Gastrocnemius medialis (tissue), 4 donors: ENCODE results near the gene LARGE1. TPM values are rescaled to one million over a fixed set of nuclear protein-coding genes. Genes with fewer than 3 reads are reported as not detected.
A peak's percentile ranks its signal among the peaks of the same experiment; 100 is the strongest.

Experiments
- ATAC-seq, 2 donors: fragments of 150-250 bp; one replicate each; pipeline ENCODE4 v1.9.1; 2016
- DNase-seq, 2 donors: peaks; one replicate each; pipeline ENCODE4 v3.0.0-alpha.2; 2019
- H3K27ac ChIP-seq, 4 donors: fragments of 200-600 bp; sonication (generic); 1 replicate in 1 of 4; 2 replicates in 3 of 4; pipeline ENCODE4 v1.5.1; 2016 to 2018; ENCODE audit warnings: mild to moderate bottlenecking in 2 of 4, moderate library complexity in 1 of 4
- H3K27me3 ChIP-seq, 3 donors: fragments of 200-600 bp; sonication (generic) in 2 of 3; 1 replicate in 1 of 3; 2 replicates in 2 of 3; pipeline versions ENCODE4 v1.5.1 to v1.6.0; 2016 to 2019; ENCODE audit warnings: mild to moderate bottlenecking in 1 of 3, moderate library complexity in 1 of 3
- H3K36me3 ChIP-seq, 2 donors: fragments of 200-600 bp; sonication (generic) in 1 of 2; one replicate each; pipeline ENCODE4 v1.5.1; 2017 to 2018
- H3K4me1 ChIP-seq, 2 donors: fragments of 200-600 bp; sonication (generic) in 1 of 2; one replicate each; pipeline ENCODE4 v1.5.1; 2016 to 2017; ENCODE audit warnings: mild to moderate bottlenecking in 2 of 2
- H3K4me3 ChIP-seq, 4 donors: fragments of 200-600 bp; sonication (generic) in 3 of 4; 1 replicate in 1 of 4; 2 replicates in 3 of 4; pipeline ENCODE4 v1.5.1; 2016 to 2019; ENCODE audit warnings: mild to moderate bottlenecking in 2 of 4
- H3K9me3 ChIP-seq, 3 donors: fragments of 200-600 bp; sonication (generic) in 2 of 3; 1 replicate in 1 of 3; 2 replicates in 2 of 3; pipeline ENCODE4 v1.5.1; 2016 to 2019
- POLR2A ChIP-seq, 2 donors: fragments of 450-650 bp; IDR thresholded peaks; one replicate each; pipeline ENCODE4 v1.6.1; 2017; ENCODE audit warnings: antibody characterized with exemption in 2 of 2, mild to moderate bottlenecking in 2 of 2, moderate library complexity in 2 of 2
- in situ Hi-C, 4 donors: fragments of 200-750 bp; cut with MboI; loops; one replicate each; pipeline versions ENCODE4 v1.15.0 to v1.8.0; 2017; ENCODE audit warnings: low sequenced_read_pairs in 4 of 4
- intact Hi-C: fragments of 100-400 bp; cut with DNase I; formaldehyde crosslinking; loops from one replicate; pipeline ENCODE4 v1.15.1; 2023; ENCODE audit warnings: low total_unique reads
- total RNA-seq, 4 donors: library from RNA; depleted of rRNA; stranded (reverse); fragments of >200 nt; gene quantifications; one replicate each; pipeline versions ENCODE4 v1.1.0 to v1.2.3, GENCODE V29; 2016
- TF ChIP-seq, protein P1 (sequence below), 5 experiments: fragments of 450-650 bp in 3 of 5; fragments of 200-600 bp in 2 of 5; sonication (generic) in 2 of 5; IDR thresholded peaks in 4 of 5; conservative IDR thresholded peaks in 1 of 5; 1 replicate in 4 of 5; 2 replicates in 1 of 5; pipeline ENCODE4 v1.5.1; 2016 to 2019; ENCODE audit warnings: antibody characterized with exemption in 5 of 5, mild to moderate bottlenecking in 3 of 5, moderate library complexity in 3 of 5

Gene LARGE1
- total RNA-seq, 4 donors from 2014 or later: 48.5 to 91.0 (median 68.4) TPM

DNA sequence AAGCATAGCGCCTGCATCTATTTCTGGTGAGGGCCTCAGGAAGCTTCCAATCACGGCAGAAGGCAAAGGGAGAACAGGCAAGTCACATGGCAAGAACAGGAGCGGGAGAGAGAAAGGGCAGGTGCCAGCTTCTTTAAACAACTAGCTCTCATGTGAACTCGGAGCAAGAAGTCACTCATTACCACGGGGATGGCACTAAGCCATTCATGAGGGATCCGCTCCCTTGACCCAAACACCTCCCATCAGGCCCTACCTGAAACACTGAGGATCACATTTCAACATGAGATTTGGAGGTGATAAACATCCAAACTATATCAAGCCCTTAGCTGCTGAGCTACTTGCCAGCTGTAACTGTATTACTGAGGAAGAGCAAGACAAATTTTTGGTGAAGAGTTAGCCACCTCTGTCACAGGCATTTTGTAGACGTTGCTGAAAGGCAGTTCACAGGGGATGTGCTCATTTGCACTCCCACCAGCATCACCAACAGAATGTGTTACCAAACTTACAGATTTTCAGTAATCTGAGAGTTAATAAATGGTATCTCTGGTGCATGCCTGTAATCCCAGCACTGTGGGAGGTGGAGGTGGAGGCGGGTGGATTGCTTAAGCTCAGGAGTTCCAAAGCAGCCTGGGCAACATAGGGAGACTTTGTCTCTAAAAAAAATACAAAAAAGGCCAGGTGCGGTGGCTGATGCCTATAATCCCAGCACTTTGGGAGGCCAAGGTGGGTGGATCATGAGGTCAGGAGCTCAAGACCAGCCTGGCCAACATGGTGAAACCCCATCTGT is 398.2 kb downstream of the LARGE1 start:
- H3K27ac ChIP-seq: no peak overlapping the region
- no peak overlapping the region for H3K4me3 ChIP-seq
- ATAC-seq (no peak), DNase-seq (no peak)
- H3K9me3 ChIP-seq: no peaks in the 10 kb centered on the region
- intact Hi-C loops: no loop called here
- H3K27me3 ChIP-seq: no peaks in the 10 kb centered on the region
- H3K36me3 ChIP-seq: no peaks in the 10 kb centered on the region
- TF ChIP-seq POLR2A (IDR thresholded peaks at IDR 0.05): no peak
- TF ChIP-seq, protein P1, sequence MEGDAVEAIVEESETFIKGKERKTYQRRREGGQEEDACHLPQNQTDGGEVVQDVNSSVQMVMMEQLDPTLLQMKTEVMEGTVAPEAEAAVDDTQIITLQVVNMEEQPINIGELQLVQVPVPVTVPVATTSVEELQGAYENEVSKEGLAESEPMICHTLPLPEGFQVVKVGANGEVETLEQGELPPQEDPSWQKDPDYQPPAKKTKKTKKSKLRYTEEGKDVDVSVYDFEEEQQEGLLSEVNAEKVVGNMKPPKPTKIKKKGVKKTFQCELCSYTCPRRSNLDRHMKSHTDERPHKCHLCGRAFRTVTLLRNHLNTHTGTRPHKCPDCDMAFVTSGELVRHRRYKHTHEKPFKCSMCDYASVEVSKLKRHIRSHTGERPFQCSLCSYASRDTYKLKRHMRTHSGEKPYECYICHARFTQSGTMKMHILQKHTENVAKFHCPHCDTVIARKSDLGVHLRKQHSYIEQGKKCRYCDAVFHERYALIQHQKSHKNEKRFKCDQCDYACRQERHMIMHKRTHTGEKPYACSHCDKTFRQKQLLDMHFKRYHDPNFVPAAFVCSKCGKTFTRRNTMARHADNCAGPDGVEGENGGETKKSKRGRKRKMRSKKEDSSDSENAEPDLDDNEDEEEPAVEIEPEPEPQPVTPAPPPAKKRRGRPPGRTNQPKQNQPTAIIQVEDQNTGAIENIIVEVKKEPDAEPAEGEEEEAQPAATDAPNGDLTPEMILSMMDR (IDR thresholded peaks at IDR 0.05 in 4 of 5, conservative IDR thresholded peaks at IDR 0.05 in 1 of 5): no peak
- H3K4me1 ChIP-seq: peaks cover 12 to 19% of the 10 kb centered on the region in 2 donors
- in situ Hi-C loops: loop anchor here in 2 of 4 donors (10.0 to 25.0 kb wide), 2 partner anchors 57 to 590 kb away; no protein-coding TSS in a partner anchor

DNA sequence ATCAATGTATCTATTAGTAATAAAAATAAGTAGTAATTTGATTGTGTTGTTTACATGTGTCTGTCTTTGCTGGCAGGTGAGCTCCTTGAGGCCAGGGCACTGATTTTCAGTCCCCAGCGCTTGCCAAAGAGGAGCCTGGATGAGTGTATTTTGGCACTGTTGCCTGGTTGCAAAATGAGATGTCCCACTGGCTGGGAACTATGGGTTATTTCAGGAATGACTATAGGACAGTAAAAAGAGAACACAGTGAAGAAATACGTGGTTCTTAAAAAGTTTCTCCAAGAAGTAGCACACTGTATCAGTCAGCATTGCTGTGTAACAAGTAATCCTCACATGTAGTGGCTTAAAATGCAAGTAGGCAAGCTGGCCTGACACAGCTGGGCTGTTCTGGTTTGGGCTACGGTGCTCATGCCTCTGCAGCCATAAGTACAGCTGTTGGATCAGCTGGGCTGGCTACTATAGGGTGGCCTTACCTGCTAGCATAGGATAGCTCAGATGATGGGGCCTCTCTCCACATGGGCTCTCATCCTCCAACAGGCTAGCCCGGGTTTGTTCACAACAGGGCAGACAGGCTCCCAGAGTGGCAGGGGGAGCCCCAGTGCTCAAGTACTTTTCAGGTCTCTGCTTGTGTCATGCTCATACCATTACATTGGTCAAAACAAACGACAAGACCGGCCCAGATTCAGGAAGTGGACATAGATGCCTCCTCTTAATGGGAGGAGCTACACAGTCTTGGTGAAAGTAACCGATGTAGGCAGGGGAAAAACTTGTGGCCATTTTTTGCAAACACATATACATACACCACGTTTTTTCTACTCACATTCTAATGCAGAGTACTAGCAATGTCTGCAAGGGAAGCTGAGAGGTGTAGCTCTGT is 399.1 kb downstream of the LARGE1 start:
- H3K27ac ChIP-seq: no peak overlapping the region
- H3K9me3 ChIP-seq: no peaks in the 10 kb centered on the region
- peak; percentile 60 to 65 for ATAC-seq
- no peaks in the 10 kb centered on the region for H3K27me3 ChIP-seq
- H3K4me1 ChIP-seq: peaks cover 12 to 19% of the 10 kb centered on the region in 2 donors
- in situ Hi-C loops (loop anchor here in 2 of 4 donors (10.0 to 25.0 kb wide), 2 partner anchors 56 to 591 kb away; no protein-coding TSS in a partner anchor), intact Hi-C loops (no loop called here)
- no peaks in the 10 kb centered on the region for H3K36me3 ChIP-seq
- TF ChIP-seq, protein P1 (IDR thresholded peaks at IDR 0.05 in 4 of 5, conservative IDR thresholded peaks at IDR 0.05 in 1 of 5): no peak
- no peak for TF ChIP-seq POLR2A (IDR thresholded peaks at IDR 0.05)
- H3K4me3 ChIP-seq: no peak overlapping the region
- peak in 1 of 2 donors; percentile 39 for DNase-seq

DNA sequence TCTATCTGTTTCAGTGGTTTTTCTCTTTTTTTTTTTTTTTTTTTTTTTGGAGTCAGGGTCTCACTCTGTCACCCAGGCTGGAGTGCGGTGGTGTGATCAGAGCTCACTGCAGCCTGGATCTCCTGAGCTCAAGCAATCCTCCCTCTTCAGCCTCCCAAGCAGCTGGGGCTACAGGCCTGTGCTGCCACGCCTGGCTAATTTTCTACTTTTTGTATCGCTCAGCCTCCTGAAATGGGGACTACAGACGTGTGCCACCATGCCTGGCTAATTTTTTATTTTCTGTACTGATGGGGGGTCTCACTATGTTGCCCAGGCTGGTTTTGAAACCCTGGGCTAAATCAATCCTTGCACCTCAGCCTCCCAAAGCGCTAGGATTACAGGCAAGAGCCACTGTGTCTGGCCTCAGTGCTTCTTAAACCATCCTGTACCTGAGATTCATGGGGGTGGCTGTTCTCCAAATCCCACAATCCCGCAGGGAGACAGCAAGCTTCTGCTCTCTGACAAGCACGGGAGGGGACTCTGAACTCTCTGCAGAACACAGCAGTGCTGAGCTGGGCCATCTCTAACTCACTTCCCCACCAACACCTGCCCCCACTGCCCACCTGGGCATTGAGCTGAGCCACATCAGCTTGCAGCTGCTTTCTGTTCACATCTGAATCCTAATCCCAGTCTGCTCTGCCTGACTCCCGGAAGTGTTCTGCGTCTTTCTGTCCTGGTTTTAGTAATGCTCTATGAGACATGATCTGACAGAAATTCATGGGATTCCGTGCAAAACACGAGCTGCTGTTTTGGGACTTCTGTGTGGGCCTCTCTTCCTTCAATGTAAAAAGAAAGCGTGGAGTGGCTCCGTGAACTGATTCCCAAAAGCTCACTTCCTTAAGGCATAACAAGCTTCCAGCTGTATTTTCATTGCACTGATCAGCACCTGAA is 400.0 kb downstream of the LARGE1 start:
- intact Hi-C loops: loop anchor here (1.0 to 5.0 kb wide), 3 partner anchors 59 to 587 kb away; no protein-coding TSS in a partner anchor
- in situ Hi-C loops: loop anchor here (5.0 to 25.0 kb wide), 4 partner anchors 55 to 592 kb away; no protein-coding TSS in a partner anchor
- TF ChIP-seq, protein P1 (IDR thresholded peaks at IDR 0.05 in 4 of 5, conservative IDR thresholded peaks at IDR 0.05 in 1 of 5): no peak
- TF ChIP-seq POLR2A (IDR thresholded peaks at IDR 0.05): no peak
- Histone ChIP-seq H3K4me1 (peaks cover 7 to 19% of the 10 kb centered on the region in 2 donors), H3K27me3 (no peaks in the 10 kb centered on the region), H3K4me3 (no peak overlapping the region), H3K9me3 (no peaks in the 10 kb centered on the region), H3K27ac (peak overlapping the region in 1 of 4 donors; percentile 8), H3K36me3 (no peaks in the 10 kb centered on the region)
- DNase-seq (no peak), ATAC-seq (no peak)
